C4-2B (cell line): ENCODE data around the gene AHDC1.

Source experiments
- CTCF ChIP-seq: fragments of 450-650 bp; conservative IDR thresholded peaks from 2 replicates; pipeline ENCODE4 v1.5.1; 2017; ENCODE audit warnings: mild to moderate bottlenecking
- ZFX ChIP-seq: fragments of 450-650 bp; IDR thresholded peaks from 2 replicates; pipeline ENCODE4 v1.6.1; 2017

GRCh38 chr1:27575840-27576331, 28.1 kb downstream of the AHDC1 start:
- no peak for TF ChIP-seq CTCF
- TF ChIP-seq ZFX: no peak
